HG03558 (cell line): ENCODE measurements around the gene GOLGA6L10.
"Not testable (repeated sequence)": the region's sequence is repeated elsewhere in the genome, so short reads cannot be mapped to it uniquely, and the experiment has no call there.

ENCODE experiments used
- ATAC-seq: cut with Tn5 transposase; IDR thresholded peaks from one replicate; pipeline ENCODE4 v1.9.1; 2021; ENCODE audit warnings: moderate number of reproducible peaks; ENCODE audit not compliant: unreplicated experiment; ENCODE audit errors: extremely low read depth

GOLGA6L10 gene

GRCh38 chr15:82319522-82320278 is 29.6 kb downstream of the GOLGA6L10 start:
- not testable (repeated sequence) for ATAC-seq

- ATAC-seq, result not testable (repeated sequence)
Observed at GRCh38 chr15:82318281-82318680, 31.0 kb downstream of the GOLGA6L10 start.

DNA sequence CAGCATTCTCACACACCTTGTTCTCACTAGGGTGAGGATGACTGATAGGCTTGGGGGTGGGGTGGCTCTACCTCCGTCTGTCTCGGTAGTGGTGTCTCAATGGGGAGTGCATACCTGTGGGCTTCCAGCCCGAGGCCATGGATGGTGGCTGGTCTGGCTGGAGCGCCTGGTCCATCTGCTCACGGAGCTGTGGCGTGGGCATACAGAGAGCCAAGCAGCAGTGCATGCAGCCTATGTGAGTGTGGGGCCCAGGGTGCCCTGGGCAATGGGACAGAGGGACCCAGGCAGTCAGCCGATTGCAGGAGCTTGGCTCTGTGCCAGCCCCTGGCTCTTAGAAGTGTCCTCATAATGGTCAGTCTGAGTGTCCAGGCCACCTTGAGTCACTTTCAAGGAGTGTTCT is 31.8 kb downstream of the GOLGA6L10 start:
- not testable (repeated sequence) for ATAC-seq

DNA sequence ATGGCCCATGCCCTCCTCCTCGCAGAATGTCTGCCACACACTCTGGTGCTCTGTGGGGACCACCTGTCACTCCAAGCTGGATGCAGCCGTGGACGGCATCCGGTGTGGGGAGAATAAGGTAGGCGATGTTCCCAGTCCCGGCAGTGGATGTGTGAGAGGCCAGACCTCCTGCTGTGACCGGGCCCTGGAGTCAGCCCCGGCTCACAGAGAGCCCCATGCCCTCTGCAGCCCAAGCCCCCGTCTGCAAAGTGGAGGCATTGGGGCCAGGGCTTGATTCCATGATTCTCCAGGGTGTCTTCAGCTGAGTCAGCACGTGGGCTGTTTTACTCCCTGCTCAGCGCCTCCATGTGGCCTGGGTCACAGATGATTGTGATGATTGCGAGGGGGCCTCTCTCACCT is 32.2 kb downstream of the GOLGA6L10 start:
- ATAC-seq, result no peak

- ATAC-seq, result not testable (repeated sequence)
Observed at GRCh38 chr15:82316247-82317090, 32.8 kb downstream of the GOLGA6L10 start.

DNA sequence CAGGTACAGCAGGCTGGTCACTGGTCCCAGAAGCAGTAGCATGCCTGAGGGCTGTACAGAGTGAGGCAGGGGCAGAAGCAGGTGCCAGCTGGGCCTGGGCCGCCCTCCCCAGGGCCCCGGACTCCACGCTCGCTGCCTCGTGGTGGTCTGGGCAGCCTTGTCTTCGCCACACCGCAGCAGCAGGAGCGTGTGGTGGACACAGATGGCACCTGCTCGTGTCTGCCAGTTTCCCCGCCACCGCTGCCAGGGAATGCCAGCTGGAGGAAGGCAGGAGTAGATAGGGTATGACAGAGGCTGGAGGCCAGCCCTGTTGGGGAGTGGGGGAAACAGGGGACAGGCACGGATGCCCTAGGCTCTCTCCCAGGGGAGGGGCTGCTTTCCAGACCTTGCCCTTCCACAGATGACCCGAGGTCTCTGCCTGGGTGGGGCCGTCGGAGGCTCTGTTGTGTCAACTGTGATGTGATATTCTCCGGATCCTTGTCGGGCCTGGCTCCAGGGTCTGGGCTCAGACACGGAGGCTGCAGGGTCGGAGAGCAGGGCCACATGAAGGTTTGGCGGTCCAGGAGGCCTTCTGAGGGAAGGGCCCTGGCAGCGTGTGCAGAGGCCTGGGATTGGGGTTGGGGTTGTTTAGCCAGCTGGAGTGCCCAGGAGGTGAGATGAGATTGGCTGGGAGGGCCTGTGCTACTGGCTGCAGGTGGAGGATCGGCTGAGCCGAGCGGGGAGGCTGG is 33.6 kb downstream of the GOLGA6L10 start:
- no peak for ATAC-seq

DNA sequence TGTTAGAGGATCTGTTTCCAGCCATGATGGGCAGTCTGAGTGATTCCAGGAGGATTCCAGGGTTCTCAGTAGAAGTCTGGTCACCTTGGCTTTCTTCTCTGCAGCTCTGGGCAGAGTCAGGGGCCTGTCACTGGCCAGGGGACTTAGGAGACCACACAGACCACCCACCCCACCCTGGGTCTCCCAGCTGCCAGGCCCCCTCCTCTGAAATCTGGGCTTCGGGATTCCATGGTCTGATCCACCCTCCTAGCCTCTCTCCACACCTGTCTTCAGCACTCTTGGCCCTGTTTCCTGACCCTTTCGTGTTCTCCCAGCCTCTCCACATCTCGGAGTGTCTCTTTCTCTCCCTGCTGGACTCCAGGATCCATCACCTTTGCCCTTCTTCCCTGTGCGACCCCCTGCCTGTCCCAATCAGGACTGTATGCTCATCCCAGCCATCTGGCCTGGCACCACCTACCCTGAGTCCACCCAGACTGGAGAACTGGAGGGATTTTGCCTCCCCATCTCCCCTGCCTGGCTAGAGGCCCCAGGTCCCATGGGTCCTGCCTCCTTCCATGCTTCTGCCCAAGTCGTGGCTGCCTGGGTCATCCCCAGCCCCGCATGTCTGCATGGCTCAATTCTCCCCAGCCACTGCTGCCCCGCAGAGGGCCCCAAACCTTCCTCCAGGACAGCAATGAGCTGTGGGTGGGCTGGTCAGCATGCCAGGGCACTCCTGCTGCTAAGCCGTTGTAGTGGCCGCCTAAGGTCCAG is 34.3 kb downstream of the GOLGA6L10 start:
- no peak for ATAC-seq

DNA sequence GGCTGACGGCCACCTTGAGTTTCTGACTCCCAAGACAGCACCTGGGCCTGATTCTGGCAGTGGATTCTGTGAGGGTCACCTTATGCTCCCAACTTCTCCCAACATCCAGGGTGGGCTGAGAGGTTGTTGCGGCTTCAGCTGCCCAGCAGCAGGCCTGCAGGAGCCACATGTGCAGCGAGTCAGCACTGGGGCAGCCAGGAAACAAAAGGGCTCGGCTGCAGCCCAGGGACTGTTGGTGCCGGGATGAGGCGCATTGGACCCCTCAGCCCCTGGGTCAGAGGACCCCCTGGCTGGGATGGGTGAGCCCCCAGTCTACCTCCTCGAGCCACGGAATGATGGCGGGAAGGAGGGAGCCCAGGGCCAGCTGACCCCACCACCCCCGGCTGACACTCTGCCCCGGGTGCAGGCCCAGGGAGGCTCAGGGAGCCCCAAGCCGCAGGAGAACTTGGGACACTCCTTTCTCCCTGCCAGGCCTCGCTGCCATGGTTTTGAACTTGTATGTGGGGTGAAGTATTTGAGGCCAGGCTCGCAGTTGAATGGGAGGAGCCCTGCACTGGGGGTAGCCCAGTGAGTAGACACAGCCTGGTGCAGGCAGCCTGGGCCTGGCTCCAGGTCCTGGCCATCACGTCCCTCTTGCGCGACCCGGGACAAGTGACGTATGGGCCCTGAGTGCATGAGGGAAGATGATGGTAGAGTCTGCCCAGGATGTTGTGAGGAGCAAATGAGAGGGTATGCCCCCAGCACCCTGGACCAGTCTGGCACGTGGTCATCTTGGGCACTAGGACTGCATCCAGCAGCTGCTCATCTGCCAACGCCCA is 35.1 kb downstream of the GOLGA6L10 start:
- ATAC-seq, result not testable (repeated sequence)

- no peak for ATAC-seq
Observed at GRCh38 chr15:82313446-82313845, 35.8 kb downstream of the GOLGA6L10 start.

DNA sequence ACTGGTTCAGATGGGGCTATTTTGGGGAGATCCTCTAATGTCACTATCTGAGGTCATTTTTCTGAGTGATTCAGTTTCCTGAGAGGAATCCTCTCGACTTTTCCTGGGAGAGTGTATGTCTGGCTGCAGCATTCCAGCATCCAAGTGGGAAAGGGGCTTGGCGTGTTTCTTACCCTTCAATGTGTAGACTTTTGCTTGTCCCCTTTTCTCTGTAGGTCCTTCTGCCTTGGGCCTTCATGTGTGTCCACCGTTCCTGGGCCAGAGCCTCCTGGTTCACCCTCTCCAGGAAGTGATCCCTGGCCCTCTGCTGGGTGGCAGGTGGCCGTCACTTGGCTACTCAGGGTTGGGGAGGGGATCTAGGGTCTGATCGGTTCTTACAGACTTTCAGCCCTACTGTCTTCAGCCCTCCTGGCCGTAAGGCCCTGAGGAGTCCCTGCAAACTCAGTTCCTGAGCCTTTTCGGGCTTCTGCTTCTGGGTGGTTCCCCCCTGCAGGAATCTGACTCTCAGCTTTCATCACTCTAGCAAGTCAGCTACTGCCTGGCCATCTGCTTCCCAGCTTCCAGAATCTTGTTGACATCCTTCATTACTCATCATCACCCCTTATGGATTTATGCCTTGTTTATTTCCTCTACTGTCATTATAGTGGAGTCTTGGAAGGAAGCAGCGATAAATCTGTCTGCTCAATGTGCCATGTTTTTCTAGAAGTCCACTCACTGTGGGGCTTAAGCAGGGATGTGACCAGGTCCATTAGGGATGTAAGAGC is 36.5 kb downstream of the GOLGA6L10 start:
- no peak for ATAC-seq

DNA sequence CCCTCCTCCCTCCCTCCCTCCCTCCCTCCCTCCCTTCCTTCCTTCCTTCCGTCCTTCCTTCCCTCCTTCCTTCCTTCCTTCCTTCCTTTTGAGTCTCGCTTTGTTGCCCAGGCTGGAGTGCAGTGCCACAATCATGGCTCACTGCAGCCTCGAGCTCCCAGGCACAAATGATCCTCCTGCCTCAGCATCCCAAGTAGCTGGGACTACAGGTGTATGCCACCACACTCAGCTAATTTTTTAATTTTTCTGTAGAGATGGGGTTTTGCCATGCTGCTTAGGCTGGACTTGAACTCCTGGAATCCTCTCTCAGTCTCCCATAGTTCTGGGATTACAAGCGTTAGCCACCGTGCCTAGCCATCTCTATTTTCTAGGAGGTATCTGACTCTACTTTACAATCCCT is 38.0 kb downstream of the GOLGA6L10 start:
- not testable (repeated sequence) for ATAC-seq

DNA sequence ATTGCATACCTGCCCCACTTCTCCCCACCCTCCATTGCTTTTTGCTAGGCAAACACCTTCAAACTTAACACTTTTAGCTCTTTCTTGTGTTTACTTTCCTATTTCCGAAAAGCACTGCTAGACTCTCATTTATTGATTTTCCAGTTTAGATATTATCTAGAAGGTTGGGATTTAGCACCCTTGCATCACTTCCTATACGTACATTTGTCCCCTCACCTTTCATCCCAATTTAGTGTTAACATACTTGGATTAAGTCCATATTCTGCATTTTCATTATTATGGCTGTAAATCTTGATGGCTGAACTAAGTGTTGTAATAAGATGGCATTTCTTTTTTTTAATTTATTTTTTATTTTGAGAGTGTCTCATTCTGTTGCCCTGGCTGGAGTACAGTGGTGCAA is 39.5 kb downstream of the GOLGA6L10 start:
- no peak for ATAC-seq

DNA sequence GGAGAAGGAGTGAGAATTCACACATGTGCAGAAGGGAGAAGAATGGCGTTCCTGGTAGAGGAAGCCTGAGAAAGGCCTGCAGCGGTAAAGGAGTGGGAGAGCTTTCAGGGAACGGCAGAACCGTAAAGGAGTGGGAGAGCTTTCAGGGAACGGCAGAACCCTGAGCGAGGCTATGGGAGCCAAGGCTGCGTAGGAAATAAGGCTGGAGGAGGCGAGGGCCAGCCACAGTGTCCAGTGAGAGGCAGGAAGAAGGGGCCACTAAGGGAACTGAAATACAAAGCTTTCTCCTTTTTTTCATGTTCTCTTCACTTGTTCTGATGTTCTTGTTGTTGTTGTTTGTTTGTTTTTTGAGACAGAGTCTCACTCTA is 41.6 kb downstream of the GOLGA6L10 start:
- no peak for ATAC-seq

GRCh38 chr15:82306791-82307713 is 42.2 kb downstream of the GOLGA6L10 start:
- no peak for ATAC-seq

GRCh38 chr15:82305621-82306048 is 43.6 kb downstream of the GOLGA6L10 start:
- no peak for ATAC-seq

GRCh38 chr15:82304778-82305090 is 44.5 kb downstream of the GOLGA6L10 start:
- no peak for ATAC-seq

DNA sequence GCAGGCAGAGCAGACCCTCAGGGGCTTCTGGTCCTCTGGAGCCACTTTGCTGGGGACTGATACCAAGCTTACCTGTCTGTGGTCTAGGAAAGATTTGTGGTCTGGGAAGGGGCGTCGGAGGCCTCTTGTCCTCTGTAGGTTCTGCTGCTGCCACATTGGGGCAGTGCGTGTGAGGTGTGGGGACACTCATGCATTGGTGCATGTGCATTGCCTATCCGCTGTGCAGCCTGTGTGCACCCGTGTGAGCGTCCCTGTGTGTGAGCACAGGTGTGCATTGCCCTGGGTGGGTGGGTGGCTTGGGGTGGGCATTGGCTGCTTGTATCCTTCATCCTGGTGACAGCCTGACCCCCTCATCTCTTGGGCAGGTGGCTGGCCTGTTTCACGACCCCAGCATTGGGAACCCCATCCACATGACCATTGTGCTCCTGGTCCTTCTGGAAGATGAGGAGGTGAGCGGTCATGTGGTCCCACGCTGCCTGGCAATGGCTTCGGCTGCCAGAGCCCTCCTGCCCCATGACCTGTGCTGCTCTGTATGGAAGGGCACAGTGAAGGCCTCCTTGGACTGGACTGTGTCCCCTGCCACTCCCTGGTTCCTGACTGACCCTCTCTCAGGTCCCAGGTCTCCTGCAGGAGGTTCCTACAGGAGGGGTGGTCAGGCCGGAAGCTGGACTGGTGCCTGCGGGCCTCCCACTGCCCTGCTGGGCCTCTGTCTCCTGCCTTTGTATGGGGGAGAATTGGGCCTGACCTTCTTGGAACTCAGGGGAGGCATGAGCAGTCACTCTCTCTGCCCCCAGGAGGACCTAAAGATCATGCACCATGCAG is 45.1 kb downstream of the GOLGA6L10 start:
- no peak for ATAC-seq
